ENCODE data around the gene TRHDE. TPM values are rescaled to one million over a fixed set of nuclear protein-coding genes. Genes with fewer than 3 reads are reported as not detected.

Gene TRHDE
- total RNA-seq, 1 experiment from 2014 or later, result 0.74 TPM

GRCh38 chr12:72269491-72269890, 2.7 kb upstream of the TRHDE start:
- no TSS peak for BruUV-seq (replicated peaks)
- no peak overlapping the region for H2AFZ ChIP-seq
- H3F3A ChIP-seq (ENCODE audit: insufficient read depth, low read depth), result no peaks in the 10 kb centered on the region
- no peak overlapping the region for H3K27ac ChIP-seq
- DNase-seq, result no peak
- TF ChIP-seq CTCF (conservative IDR thresholded peaks at IDR 0.05) (no peak), EZH2 (IDR thresholded peaks at IDR 0.05; ENCODE audit: low read depth) (no peak)
- POLR2A ChIA-PET (ENCODE audit: unreplicated experiment), result no interaction called here
- intact Hi-C loops (cut with micrococcal nuclease; ENCODE audit: unreplicated experiment), result no loop called here
- H3K36me3 ChIP-seq (ENCODE audit: low read depth), result no peaks in the 10 kb centered on the region
- H3K4me1 ChIP-seq (replicated peaks; ENCODE audit: insufficient read depth), result no peaks in the 10 kb centered on the region
- H3K9me2 ChIP-seq (ENCODE audit: insufficient read depth), result no peaks in the 10 kb centered on the region
- no peaks in the 10 kb centered on the region for H4K20me1 ChIP-seq (ENCODE audit: insufficient read depth)
- H3K4me2 ChIP-seq, result no peak overlapping the region
- no peaks in the 10 kb centered on the region for H3K79me2 ChIP-seq (ENCODE audit: low read depth)
- H3K27me3 ChIP-seq (ENCODE audit: insufficient read depth, low read depth), result no peaks in the 10 kb centered on the region
- H3K9me3 ChIP-seq (ENCODE audit: insufficient read depth, low read depth), result no peaks in the 10 kb centered on the region
- H3K4me3 ChIP-seq, result no peak overlapping the region
- CTCF ChIA-PET, result no interaction called here

DNA sequence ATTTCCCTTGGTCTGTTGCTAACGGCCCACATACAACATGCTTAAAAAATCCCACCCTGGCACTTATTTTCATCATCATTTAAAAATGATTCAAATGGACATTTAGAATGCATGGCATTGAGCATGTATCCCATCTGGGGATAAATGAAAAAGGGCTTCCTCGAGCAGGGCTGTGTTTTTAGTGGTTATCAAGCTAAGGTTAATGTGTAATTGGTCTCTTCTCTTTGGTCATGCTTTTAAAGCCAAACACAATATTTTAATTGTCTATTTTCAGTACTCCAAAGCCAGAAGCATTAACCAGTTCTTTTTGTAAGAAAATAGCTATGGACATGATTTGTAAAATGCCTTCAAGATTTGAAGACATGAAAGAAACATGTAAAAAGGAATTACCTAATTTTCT, 1.9 kb upstream of the TRHDE start:
- intact Hi-C loops (cut with micrococcal nuclease; ENCODE audit: unreplicated experiment), result no loop called here
- Histone ChIP-seq H3K27ac (no peak overlapping the region), H4K20me1 (ENCODE audit: insufficient read depth) (no peaks in the 10 kb centered on the region), H3K4me3 (no peak overlapping the region), H2AFZ (no peak overlapping the region), H3K27me3 (ENCODE audit: insufficient read depth, low read depth) (no peaks in the 10 kb centered on the region), H3K4me2 (no peak overlapping the region), H3K79me2 (ENCODE audit: low read depth) (no peaks in the 10 kb centered on the region), H3K9me3 (ENCODE audit: insufficient read depth, low read depth) (no peaks in the 10 kb centered on the region), H3K4me1 (replicated peaks; ENCODE audit: insufficient read depth) (no peaks in the 10 kb centered on the region), H3K36me3 (ENCODE audit: low read depth) (no peaks in the 10 kb centered on the region), H3F3A (ENCODE audit: insufficient read depth, low read depth) (no peaks in the 10 kb centered on the region), H3K9me2 (ENCODE audit: insufficient read depth) (no peaks in the 10 kb centered on the region)
- POLR2A ChIA-PET (ENCODE audit: unreplicated experiment), result no interaction called here
- no TSS peak for BruUV-seq (replicated peaks)
- CTCF ChIA-PET, result no interaction called here
- DNase-seq, result no peak
- no peak for TF ChIP-seq EZH2 (IDR thresholded peaks at IDR 0.05; ENCODE audit: low read depth)
- no peak for TF ChIP-seq CTCF (conservative IDR thresholded peaks at IDR 0.05)

GRCh38 chr12:72270961-72271360, 1.2 kb upstream of the TRHDE start:
- no peaks in the 10 kb centered on the region for H3K9me2 ChIP-seq (ENCODE audit: insufficient read depth)
- H3K36me3 ChIP-seq (ENCODE audit: low read depth), result no peaks in the 10 kb centered on the region
- BruUV-seq (replicated peaks), result no TSS peak
- no peak overlapping the region for H3K4me3 ChIP-seq
- H3F3A ChIP-seq (ENCODE audit: insufficient read depth, low read depth), result no peaks in the 10 kb centered on the region
- intact Hi-C loops (cut with micrococcal nuclease; ENCODE audit: unreplicated experiment), result no loop called here
- no peaks in the 10 kb centered on the region for H4K20me1 ChIP-seq (ENCODE audit: insufficient read depth)
- CTCF ChIA-PET, result interaction anchor here (0.6 kb wide), 2 partner anchors 140 to 635 kb away, joined by 4 to 11 read pairs; no protein-coding TSS in a partner anchor
- H3K4me1 ChIP-seq (replicated peaks; ENCODE audit: insufficient read depth), result no peaks in the 10 kb centered on the region
- TF ChIP-seq CTCF (conservative IDR thresholded peaks at IDR 0.05) (no peak), EZH2 (IDR thresholded peaks at IDR 0.05; ENCODE audit: low read depth) (no peak)
- H3K4me2 ChIP-seq, result no peak overlapping the region
- H3K79me2 ChIP-seq (ENCODE audit: low read depth), result no peaks in the 10 kb centered on the region
- no peak overlapping the region for H3K27ac ChIP-seq
- no peaks in the 10 kb centered on the region for H3K9me3 ChIP-seq (ENCODE audit: insufficient read depth, low read depth)
- H3K27me3 ChIP-seq (ENCODE audit: insufficient read depth, low read depth), result no peaks in the 10 kb centered on the region
- H2AFZ ChIP-seq, result no peak overlapping the region
- POLR2A ChIA-PET (ENCODE audit: unreplicated experiment), result no interaction called here
- no peak for DNase-seq

Measured in PC-9 (cell line).